Measurements from ENCODE around the gene PLCB3. TPM values are rescaled to one million over a fixed set of nuclear protein-coding genes. Genes with fewer than 3 reads are reported as not detected.

PLCB3 gene
- total RNA-seq, 1 experiment from 2014 or later = 45.3 TPM

DNA sequence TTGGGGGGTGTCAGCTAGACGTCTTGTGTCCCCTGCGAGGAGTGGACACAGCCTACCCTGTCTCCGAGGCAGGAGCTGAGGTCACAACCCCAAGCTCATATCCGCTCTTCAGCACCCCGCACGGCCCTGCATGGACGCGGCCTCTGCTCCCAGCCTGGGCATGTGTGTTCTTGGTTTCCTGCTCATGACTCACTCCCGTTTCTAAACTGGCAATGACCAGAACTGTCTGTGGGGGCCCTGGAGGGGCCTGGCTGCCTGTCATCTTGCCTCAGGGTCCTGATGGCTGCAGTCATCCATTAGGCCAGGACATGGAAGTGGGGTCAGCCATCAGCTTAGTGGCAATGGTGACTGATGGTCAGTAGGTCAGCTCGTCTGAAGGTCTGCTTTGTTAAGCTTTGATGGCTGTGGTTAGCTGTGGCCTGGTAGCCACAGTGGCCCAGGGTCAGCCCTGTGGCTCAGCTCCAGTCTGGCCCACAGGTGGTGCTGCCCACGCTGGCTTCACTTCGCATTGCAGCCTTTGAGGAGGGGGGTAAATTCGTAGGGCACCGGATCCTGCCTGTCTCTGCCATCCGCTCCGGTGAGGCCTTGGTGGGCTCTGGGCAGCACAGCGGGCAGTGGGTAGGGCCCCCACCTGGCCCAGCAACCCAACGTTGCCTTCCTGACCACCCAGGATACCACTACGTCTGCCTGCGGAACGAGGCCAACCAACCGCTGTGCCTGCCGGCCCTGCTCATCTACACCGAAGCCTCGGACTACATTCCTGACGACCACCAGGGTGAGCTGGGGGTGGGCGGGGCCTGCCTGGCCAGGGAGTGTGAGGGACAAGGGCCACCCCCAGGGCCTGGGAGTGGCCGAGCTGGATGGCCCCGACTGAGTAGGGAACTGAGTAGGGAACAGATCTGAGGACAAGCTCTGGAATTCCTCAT, 12.0 kb downstream of the PLCB3 start:
- H3K27ac ChIP-seq (ENCODE audit: low read depth, low read length, poor library complexity, severe bottlenecking) = no peak overlapping the region
- peaks cover 2% of the 10 kb centered on the region for H3K4me1 ChIP-seq (ENCODE audit: insufficient read depth, low read length, poor library complexity, severe bottlenecking)
- no peak overlapping the region for H3K4me3 ChIP-seq (ENCODE audit: low read depth, low read length, poor library complexity, severe bottlenecking)
- no peaks in the 10 kb centered on the region for H3K9me3 ChIP-seq (ENCODE audit: low read depth, low read length, poor library complexity, severe bottlenecking)
- no TSS peak for BruUV-seq (replicated peaks)
- H3K36me3 ChIP-seq (ENCODE audit: insufficient read depth, low read length, poor library complexity, severe bottlenecking) = peaks cover 66% of the 10 kb centered on the region
- TF ChIP-seq, protein P1, sequence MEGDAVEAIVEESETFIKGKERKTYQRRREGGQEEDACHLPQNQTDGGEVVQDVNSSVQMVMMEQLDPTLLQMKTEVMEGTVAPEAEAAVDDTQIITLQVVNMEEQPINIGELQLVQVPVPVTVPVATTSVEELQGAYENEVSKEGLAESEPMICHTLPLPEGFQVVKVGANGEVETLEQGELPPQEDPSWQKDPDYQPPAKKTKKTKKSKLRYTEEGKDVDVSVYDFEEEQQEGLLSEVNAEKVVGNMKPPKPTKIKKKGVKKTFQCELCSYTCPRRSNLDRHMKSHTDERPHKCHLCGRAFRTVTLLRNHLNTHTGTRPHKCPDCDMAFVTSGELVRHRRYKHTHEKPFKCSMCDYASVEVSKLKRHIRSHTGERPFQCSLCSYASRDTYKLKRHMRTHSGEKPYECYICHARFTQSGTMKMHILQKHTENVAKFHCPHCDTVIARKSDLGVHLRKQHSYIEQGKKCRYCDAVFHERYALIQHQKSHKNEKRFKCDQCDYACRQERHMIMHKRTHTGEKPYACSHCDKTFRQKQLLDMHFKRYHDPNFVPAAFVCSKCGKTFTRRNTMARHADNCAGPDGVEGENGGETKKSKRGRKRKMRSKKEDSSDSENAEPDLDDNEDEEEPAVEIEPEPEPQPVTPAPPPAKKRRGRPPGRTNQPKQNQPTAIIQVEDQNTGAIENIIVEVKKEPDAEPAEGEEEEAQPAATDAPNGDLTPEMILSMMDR (conservative IDR thresholded peaks at IDR 0.05; ENCODE audit: low read depth, low read length) = no peak
- TF ChIP-seq EZH2 (IDR thresholded peaks at IDR 0.05; ENCODE audit: borderline replicate concordance, low read depth, low read length, poor library complexity, severe bottlenecking) = no peak
- intact Hi-C loops (cut with micrococcal nuclease; ENCODE audit: unreplicated experiment) = no loop called here
- CTCF ChIA-PET = interaction anchor here (0.5 kb wide), 1 partner anchor 78 kb away, joined by 3 read pairs; the partner anchor contains the start of gene STIP1
- POLR2A ChIA-PET (ENCODE audit: low non-redundant PET) = no interaction called here
- DNase-seq (ENCODE audit: low spot score) = no peak
- no peaks in the 10 kb centered on the region for H3K27me3 ChIP-seq (replicated peaks; ENCODE audit: insufficient read depth, low read depth, low read length, poor library complexity)

DNA sequence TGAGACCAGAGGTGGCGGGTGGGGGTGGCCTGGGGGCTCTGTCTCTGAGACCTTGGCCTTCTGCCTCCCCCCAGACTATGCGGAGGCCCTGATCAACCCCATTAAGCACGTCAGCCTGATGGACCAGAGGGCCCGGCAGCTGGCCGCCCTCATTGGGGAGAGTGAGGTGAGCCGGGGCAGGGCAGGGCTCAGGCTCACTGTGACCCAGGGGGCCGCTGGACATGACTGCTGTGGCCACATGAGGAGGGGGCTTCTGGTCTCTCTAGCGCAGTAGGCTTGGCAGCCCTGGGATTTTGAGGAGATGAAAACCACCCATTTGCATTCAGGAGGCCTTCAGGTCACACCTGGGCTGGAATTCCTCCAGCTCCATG, 12.6 kb downstream of the PLCB3 start:
- Histone ChIP-seq H3K27me3 (replicated peaks; ENCODE audit: insufficient read depth, low read depth, low read length, poor library complexity) (no peaks in the 10 kb centered on the region), H3K4me3 (ENCODE audit: low read depth, low read length, poor library complexity, severe bottlenecking) (no peak overlapping the region), H3K36me3 (ENCODE audit: insufficient read depth, low read length, poor library complexity, severe bottlenecking) (peaks cover 60% of the 10 kb centered on the region), H3K27ac (ENCODE audit: low read depth, low read length, poor library complexity, severe bottlenecking) (no peak overlapping the region), H3K4me1 (ENCODE audit: insufficient read depth, low read length, poor library complexity, severe bottlenecking) (peaks cover 9% of the 10 kb centered on the region), H3K9me3 (ENCODE audit: low read depth, low read length, poor library complexity, severe bottlenecking) (no peaks in the 10 kb centered on the region)
- no peak for DNase-seq (ENCODE audit: low spot score)
- BruUV-seq (replicated peaks) = no TSS peak
- POLR2A ChIA-PET (ENCODE audit: low non-redundant PET) = no interaction called here
- TF ChIP-seq, protein P1 (conservative IDR thresholded peaks at IDR 0.05; ENCODE audit: low read depth, low read length) = no peak
- TF ChIP-seq EZH2 (IDR thresholded peaks at IDR 0.05; ENCODE audit: borderline replicate concordance, low read depth, low read length, poor library complexity, severe bottlenecking) = no peak
- intact Hi-C loops (cut with micrococcal nuclease; ENCODE audit: unreplicated experiment) = no loop called here
- CTCF ChIA-PET = interaction anchor here (0.5 kb wide), 1 partner anchor 22 kb away, joined by 5 read pairs; no protein-coding TSS in a partner anchor

DNA sequence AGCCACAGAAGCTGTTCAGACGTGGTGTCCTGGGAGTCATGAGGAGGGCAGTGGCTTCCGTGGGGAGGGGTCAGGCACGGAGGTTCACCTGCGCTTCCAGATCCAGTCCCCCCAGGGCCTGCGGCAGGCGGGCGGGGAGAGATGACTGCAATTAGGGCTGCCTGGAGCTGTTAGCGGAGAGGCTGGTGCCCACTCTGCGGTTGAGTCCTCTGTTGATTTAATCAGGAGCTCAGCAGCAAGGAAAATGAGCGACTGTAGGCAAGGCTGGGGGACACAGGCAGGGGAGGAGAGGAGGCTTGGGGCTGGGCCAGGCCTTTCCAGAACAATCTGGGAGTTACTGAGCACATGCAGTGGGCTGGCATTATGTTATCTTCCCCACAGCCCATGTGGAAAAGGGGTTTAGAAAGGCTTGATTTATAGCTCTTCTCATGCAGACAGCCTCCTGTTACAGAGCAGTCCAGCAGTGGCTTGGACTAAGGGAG, 13.1 kb downstream of the PLCB3 start:
- Histone ChIP-seq H3K36me3 (ENCODE audit: insufficient read depth, low read length, poor library complexity, severe bottlenecking) (peaks cover 55% of the 10 kb centered on the region), H3K27ac (ENCODE audit: low read depth, low read length, poor library complexity, severe bottlenecking) (no peak overlapping the region), H3K4me1 (ENCODE audit: insufficient read depth, low read length, poor library complexity, severe bottlenecking) (peaks cover 9% of the 10 kb centered on the region), H3K27me3 (replicated peaks; ENCODE audit: insufficient read depth, low read depth, low read length, poor library complexity) (no peaks in the 10 kb centered on the region), H3K9me3 (ENCODE audit: low read depth, low read length, poor library complexity, severe bottlenecking) (no peaks in the 10 kb centered on the region), H3K4me3 (ENCODE audit: low read depth, low read length, poor library complexity, severe bottlenecking) (no peak overlapping the region)
- TF ChIP-seq, protein P1 (conservative IDR thresholded peaks at IDR 0.05; ENCODE audit: low read depth, low read length) = no peak
- TF ChIP-seq EZH2 (IDR thresholded peaks at IDR 0.05; ENCODE audit: borderline replicate concordance, low read depth, low read length, poor library complexity, severe bottlenecking) = no peak
- ChIA-PET POLR2A (ENCODE audit: low non-redundant PET) (no interaction called here), CTCF (interaction anchor here (0.5 to 0.7 kb wide), 2 partner anchors 22 to 57 kb away, joined by 3 to 5 read pairs; no protein-coding TSS in a partner anchor)
- intact Hi-C loops (cut with micrococcal nuclease; ENCODE audit: unreplicated experiment) = no loop called here
- no peak for DNase-seq (ENCODE audit: low spot score)
- no TSS peak for BruUV-seq (replicated peaks)
